Small intestine (tissue), 7 donors: Measurements from ENCODE around the gene KRTAP5-6. TPM values are rescaled to one million over a fixed set of nuclear protein-coding genes. Genes with fewer than 3 reads are reported as not detected.
"Not testable (repeated sequence)": the region's sequence is repeated elsewhere in the genome, so short reads cannot be mapped to it uniquely, and the experiment has no call there.

Experiments used
- DNase-seq, 2 donors: peaks; one replicate each; pipeline versions ENCODE4 v3.0.0 to v3.0.0-alpha.2; 2013
- FAIRE-seq: peaks from 2 replicates; lab custom pipeline; 2012; peaks lifted over from hg19 to GRCh38; lab: Jason Lieb, UNC
- H3K27ac ChIP-seq, 3 donors: one replicate each; pipeline ENCODE4 v1.5.1; 2013; ENCODE audit warnings: low read length in 2 of 3, mild to moderate bottlenecking in 2 of 3, control low read depth in 1 of 3, inconsistent platforms in 1 of 3, low read depth in 1 of 3, moderate library complexity in 1 of 3
- H3K27me3 ChIP-seq, 3 donors: one replicate each; pipeline ENCODE4 v1.6.1; 2013; ENCODE audit warnings: low read length in 3 of 3, inconsistent platforms in 1 of 3; ENCODE audit not compliant: control insufficient read depth in 3 of 3, insufficient read depth in 3 of 3
- H3K36me3 ChIP-seq, 3 donors: one replicate each; pipeline ENCODE4 v1.6.1; 2013; ENCODE audit warnings: low read length in 3 of 3, inconsistent platforms in 1 of 3, low read depth in 1 of 3, mild to moderate bottlenecking in 1 of 3, moderate library complexity in 1 of 3; ENCODE audit not compliant: control insufficient read depth in 3 of 3, insufficient read depth in 2 of 3
- H3K4me1 ChIP-seq, 3 donors: one replicate each; pipeline ENCODE4 v1.6.1; 2013; ENCODE audit warnings: low read length in 2 of 3, inconsistent platforms in 1 of 3, low read depth in 1 of 3, mild to moderate bottlenecking in 1 of 3, moderate library complexity in 1 of 3; ENCODE audit not compliant: control insufficient read depth in 3 of 3, insufficient read depth in 2 of 3
- H3K4me3 ChIP-seq, 3 donors: one replicate each; pipeline ENCODE4 v1.5.1; 2013; ENCODE audit warnings: low read length in 3 of 3, control low read depth in 1 of 3, inconsistent platforms in 1 of 3, low read depth in 1 of 3, mild to moderate bottlenecking in 1 of 3, moderate library complexity in 1 of 3
- H3K9me3 ChIP-seq, 2 donors: one replicate each; pipeline ENCODE4 v1.6.1; 2013; ENCODE audit warnings: low read depth in 1 of 2, low read length in 1 of 2; ENCODE audit not compliant: control insufficient read depth in 2 of 2, insufficient read depth in 1 of 2
- WGBS, 3 donors: extraction: QIAGEN DNeasy Blood & Tissue Kit; methylation state at CpG; one replicate each; pipeline ENCODE4 v1.1.7; 2013; 5-methylcytosine and 5-hydroxymethylcytosine counted together
- polyA plus RNA-seq, 4 donors: library from polyadenylated mRNA; stranded (reverse) in 3 of 4; unstranded in 1 of 4; fragments of 200-250 nt in 3 of 4; fragments of 120-200 nt in 1 of 4; gene quantifications; one replicate each; pipeline versions ENCODE4 v1.2.1 to v1.2.3, GENCODE V29; 2013
- donor health status: healthy with polysubstance abuse.
- donor health status: control.
- donor health status: control.
- donor health status: Bipolar disorder and iron deficiency.
- donor health status: healthy.

Gene KRTAP5-6
- polyA plus RNA-seq, 4 donors: not detected

DNA sequence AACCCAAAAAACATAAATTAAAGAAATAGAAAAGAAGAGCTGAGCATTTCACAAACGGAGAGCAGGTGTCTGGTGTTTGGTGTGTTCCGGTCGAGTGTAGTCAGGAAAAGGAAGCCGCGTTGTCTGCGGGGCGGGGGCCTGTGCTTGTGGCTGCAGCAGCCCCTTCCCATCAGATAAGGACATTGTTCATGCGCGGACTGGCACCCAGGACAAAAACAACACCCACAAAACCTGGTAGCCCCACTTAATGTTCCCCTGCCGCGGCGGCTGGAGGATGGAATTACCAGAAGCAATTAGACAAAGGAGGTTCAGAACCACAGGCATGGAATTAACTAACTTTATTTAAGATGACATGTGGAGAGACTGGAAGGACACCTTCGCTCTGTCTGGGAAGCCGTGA is 37.5 kb upstream of the KRTAP5-6 start:
- no peak overlapping the region for H3K27ac ChIP-seq
- H3K9me3 ChIP-seq: no peaks in the 10 kb centered on the region
- H3K4me1 ChIP-seq: peaks cover 0 to 25% (median 0%) of the 10 kb centered on the region in 3 donors
- no peak for FAIRE-seq
- 60 to 64% (median 60%) methylated on average over 14 of the region's 14 CpGs for WGBS, 3 donors
- no peaks in the 10 kb centered on the region for H3K36me3 ChIP-seq
- DNase-seq: no peak
- peaks cover 0 to 3% (median 0%) of the 10 kb centered on the region in 3 donors for H3K27me3 ChIP-seq
- H3K4me3 ChIP-seq: no peak overlapping the region

DNA sequence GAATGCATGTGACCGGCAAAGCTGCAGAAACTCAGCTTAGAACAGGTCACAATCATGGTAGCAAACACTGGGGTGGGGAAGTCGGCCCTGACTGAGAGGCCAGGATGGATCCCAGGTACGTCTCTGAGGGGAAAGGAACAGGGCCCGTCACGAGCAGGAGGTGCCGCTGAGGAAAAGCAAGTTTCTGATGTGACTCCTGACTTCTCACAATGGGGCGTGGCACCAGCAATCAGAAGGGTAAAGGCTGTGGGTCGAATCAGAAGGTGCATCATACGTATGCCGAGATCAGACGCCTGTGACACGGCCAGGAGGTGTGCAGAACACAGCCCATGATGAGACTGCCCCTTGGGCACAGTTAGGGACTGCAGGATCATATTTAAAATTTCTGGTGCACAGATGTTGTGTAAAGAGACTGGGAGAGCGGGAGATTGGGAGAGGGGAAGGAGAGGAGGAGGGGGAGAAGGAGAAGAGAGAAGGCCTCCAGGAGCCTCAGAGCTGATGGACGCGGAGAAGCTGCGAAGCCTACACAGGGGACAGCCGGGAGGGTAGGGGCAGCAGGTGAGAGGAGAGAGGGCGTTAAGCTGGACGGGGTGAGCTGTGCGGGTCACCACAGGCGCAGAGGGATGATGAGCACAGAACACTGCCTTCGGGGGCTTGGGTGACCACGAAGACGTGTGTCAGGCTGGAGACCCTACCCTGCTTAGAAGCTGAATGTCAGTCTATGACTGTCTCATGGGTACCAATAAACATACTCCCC is 36.7 kb upstream of the KRTAP5-6 start:
- FAIRE-seq: no peak
- Histone ChIP-seq H3K36me3 (no peaks in the 10 kb centered on the region), H3K4me3 (no peak overlapping the region), H3K4me1 (peaks cover 0 to 17% (median 0%) of the 10 kb centered on the region in 3 donors), H3K27ac (no peak overlapping the region), H3K9me3 (no peaks in the 10 kb centered on the region), H3K27me3 (peaks cover 0 to 3% (median 0%) of the 10 kb centered on the region in 3 donors)
- DNase-seq: peak in 1 of 2 donors; percentile 73
- WGBS, 3 donors: 55 to 72% (median 63%) methylated on average over 22 to 24 of the region's 24 CpGs

DNA sequence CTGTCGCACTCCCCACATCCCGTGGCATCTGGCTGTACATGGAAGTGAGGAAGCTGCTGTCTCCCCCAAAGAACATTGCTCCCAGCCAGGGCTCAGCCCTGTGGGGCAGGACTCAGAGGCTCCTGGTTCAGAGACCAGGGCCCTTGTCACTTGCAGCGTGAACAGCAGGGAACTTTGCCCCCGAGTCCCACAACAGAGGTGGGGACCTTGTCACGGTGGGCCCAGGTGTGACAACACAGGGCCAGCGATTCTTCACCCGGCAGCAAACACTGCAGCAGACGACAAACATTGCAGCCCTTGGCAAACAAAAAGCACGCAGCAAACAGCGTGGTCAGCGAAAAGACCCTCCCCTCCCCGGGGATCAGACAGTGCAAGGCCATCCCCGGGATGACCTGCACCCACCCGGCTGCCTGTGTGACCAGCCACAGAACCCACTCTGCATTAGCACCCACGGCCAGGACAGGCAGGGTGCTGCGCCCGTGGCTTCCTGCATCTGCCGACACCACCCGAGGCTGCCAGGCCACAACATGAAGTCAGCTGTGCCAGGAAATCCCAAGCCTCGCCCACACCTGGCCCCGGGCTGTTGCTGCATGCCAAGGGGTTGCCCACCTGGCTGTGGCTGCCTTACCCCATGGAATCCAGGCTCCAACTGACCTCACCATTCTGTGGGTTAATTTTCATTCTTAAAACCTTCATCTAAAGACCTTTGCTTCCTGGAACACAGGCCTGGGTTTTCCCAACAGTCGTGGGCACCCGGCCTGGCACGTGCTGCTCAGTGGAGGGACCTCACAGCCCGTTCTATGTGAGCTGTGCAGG is 35.3 kb upstream of the KRTAP5-6 start:
- not testable (repeated sequence) for H3K4me3 ChIP-seq, H3K27me3 ChIP-seq, DNase-seq, H3K36me3 ChIP-seq, H3K9me3 ChIP-seq, H3K27ac ChIP-seq, FAIRE-seq
- WGBS, 3 donors: 10 to 45% (median 27%) methylated on average over 18 to 21 of the region's 25 CpGs
- H3K4me1 ChIP-seq: peaks cover 0 to 12% (median 0%) of the 10 kb centered on the region in 3 donors

DNA sequence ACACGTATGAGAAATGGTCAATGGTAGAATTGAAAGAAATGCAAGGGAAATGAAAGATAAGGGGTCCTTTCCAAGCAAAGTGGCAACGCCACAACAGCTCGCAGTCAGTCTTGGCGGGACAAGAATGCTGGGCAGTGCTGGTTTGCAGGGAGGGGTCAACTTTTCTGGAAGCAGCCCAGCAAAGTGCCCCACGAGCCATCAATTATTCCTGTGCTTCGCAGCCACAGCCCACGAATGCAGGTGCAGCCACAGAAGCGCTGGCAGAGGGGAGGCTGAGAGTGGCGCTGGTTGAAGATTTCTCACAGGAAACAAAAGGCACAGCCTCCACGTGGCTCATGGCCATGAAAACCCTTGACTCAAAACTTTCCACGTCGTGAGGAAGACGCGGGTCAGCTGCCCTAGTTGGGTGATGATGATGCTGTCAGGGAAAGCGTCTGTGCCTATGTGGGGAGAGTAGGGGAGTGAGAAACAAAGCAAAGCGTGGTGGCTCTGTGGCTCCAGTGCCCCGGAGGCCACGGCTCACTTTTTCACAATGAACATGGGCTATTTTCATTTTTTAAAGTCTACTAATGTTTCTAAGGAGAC is 34.2 kb upstream of the KRTAP5-6 start:
- 65 to 73% (median 70%) methylated on average over 16 to 18 of the region's 18 CpGs for WGBS, 3 donors
- H3K4me3 ChIP-seq, H3K27ac ChIP-seq: not testable (repeated sequence)

DNA sequence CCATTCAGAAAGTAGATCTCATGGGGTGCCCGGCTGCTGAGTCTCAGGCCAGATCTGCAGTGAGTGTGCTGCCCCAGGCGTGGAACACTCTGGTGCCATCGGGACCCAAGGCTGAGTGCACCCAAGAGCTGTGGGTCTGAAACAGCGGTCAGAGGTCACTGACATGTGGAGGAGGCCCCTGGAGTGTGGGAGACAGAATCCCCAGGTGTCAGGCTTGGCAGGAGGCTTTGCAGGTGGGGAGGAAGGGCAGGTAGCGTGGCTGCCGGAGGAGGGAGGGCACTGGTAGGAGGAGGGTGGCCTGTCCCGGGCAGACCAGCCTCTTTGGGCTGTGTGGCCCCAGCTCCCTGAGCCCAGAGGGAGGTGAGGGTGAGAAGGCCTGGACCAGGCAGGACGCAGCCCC is 31.7 kb upstream of the KRTAP5-6 start:
- 58 to 85% (median 77%) methylated on average over 4 to 6 of the region's 8 CpGs for WGBS, 3 donors
- no peaks in the 10 kb centered on the region for H3K9me3 ChIP-seq
- FAIRE-seq (no peak), DNase-seq (no peak)
- H3K27me3 ChIP-seq: peaks cover 0 to 13% (median 3%) of the 10 kb centered on the region in 3 donors
- no peaks in the 10 kb centered on the region for H3K36me3 ChIP-seq
- no peak overlapping the region for H3K27ac ChIP-seq
- peaks cover 0 to 11% (median 0%) of the 10 kb centered on the region in 3 donors for H3K4me1 ChIP-seq
- no peak overlapping the region for H3K4me3 ChIP-seq

More for the DNA sequence above, 34.2 kb upstream of the KRTAP5-6 start:
- H3K9me3 ChIP-seq, H3K27me3 ChIP-seq, FAIRE-seq, H3K36me3 ChIP-seq, DNase-seq: not testable (repeated sequence)
- H3K4me1 ChIP-seq: peaks cover 0 to 18% (median 0%) of the 10 kb centered on the region in 3 donors

DNA sequence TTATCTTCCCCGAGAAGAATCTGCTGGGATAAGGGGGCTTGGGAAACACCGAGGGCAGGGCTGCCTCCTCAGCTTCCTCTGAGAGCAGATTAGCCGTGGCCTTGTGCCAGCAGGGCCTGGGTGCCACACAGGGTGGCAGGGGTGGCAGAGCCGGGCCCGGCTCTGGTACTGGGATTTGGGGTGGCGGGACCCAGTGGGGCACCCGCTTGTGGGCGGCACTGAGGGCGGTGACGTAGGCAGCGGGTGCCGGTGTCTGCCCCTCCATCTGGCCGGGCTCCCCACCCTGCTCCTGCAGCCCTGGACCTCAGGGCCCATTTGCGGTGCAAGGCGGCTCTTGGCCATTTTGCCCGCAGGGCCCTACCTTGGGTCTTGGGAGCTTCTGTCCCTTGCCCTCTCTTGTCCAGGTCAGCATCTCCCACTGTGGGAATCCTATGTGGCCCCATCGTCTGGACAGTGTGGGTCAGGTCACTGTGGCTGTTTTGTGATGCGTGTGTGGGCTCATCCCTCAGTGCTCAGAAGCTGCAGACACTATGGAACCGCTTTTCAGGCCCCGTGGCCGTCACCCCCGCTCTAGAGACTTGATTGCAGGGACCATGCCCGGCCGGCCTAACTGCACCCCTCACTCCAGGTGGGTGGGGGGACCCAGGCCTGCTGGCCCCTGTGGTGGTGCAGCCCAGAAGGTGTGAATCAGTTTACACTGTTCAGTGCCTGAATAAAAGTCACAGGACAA is 29.7 kb upstream of the KRTAP5-6 start:
- FAIRE-seq (no peak), DNase-seq (no peak)
- Histone ChIP-seq H3K36me3 (no peaks in the 10 kb centered on the region), H3K9me3 (no peaks in the 10 kb centered on the region), H3K27me3 (peaks cover 0 to 16% (median 0%) of the 10 kb centered on the region in 3 donors), H3K27ac (peak overlapping the region in 2 of 3 donors; percentile 1 to 55), H3K4me1 (peaks cover 0 to 6% (median 0%) of the 10 kb centered on the region in 3 donors), H3K4me3 (no peak overlapping the region)
- 67 to 84% (median 70%) methylated on average over 14 to 24 of the region's 24 CpGs for WGBS, 3 donors

DNA sequence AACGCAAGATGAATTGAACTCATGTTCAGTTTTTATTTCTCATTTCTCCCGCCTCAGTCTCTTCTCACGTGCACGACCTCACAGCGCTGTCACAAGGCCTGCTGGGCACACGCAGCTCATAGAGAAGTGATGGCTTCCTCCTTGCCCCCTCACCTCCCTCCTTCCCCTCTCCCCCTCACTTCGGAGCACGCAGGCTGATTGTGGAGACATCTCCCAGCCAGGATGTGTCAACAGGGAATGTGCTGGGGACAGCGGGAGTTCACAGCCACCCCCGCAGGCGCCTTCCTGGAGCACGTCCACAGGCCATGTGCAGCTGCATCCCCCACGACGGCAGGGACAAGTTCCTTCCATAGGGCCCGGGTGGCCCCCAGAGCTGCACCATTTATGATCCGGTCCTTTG is 29.1 kb upstream of the KRTAP5-6 start:
- H3K4me3 ChIP-seq: no peak overlapping the region
- peaks cover 0 to 6% (median 0%) of the 10 kb centered on the region in 3 donors for H3K4me1 ChIP-seq
- H3K27ac ChIP-seq: no peak overlapping the region
- FAIRE-seq: no peak
- H3K9me3 ChIP-seq: no peaks in the 10 kb centered on the region
- 49 to 55% (median 52%) methylated on average over 16 of the region's 16 CpGs for WGBS, 3 donors
- no peaks in the 10 kb centered on the region for H3K36me3 ChIP-seq
- no peak for DNase-seq
- H3K27me3 ChIP-seq: peaks cover 0 to 16% (median 2%) of the 10 kb centered on the region in 3 donors
